NCI-H1048 (cell line): ENCODE measurements around the gene CRAMP1.
"Not testable (repeated sequence)": the region's sequence is repeated elsewhere in the genome, so short reads cannot be mapped to it uniquely, and the experiment has no call there.

Experiments
- DNase-seq: peaks from one replicate; lab custom pipeline; 2025; lab: John Stamatoyannopoulos, UW

The CRAMP1 gene

DNA sequence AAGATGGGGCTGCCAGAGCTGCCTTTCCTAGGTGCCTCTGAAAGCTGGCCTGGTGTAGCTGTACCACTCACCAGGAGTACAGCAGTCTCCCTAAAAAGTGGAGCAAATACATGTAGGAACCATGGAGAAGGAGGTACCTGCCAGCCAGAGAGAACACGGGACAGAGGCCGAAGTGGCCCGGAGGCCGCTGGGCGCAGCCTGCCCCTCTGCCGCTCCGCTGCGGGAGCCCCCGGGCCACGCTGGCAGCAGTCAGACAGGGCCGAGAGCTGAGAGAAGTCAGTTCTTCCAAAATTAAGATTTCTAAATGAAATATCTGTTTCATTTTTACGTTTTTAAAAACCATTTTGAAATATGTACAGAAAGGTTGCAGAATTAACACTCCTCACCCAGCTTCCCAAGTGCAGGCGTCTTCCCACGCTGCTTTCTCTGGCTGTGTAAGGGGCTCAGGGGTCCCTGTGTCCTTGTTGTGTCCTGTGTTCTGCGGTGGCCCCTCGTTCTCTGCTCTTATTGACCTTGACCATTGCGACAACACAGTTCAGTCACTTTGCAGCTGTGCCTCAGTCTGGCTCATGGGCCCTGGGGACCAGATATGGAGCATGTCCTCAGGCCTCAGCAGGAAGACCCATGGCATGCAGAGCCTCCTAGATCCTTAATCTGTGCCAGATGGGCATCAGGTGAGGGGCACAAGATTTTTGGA, 98.8 kb downstream of the CRAMP1 start:
- no peak for DNase-seq

DNA sequence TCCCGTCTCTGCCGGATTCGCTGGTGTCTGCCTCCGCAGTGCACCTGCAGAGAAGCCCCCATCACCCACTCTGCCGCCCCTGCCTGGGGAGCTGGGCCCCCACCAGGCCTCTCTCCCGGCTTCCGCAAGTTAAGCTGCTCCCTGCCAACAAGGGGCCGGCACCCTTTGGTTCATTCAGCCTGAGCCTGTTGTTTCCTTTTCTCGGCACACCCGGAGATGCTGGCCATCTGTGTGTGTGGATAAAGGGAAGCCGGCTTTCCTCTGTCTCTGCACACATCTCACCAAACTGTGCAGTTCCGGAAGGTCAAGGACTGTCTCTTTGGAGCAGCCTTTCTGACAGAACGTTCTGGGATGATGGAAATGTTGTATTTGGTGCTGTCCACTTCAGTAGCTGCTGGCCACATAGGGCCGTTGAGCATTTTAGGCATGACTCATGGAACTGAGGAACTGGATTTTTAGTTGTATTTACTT, 100.7 kb downstream of the CRAMP1 start:
- DNase-seq, result no peak

DNA sequence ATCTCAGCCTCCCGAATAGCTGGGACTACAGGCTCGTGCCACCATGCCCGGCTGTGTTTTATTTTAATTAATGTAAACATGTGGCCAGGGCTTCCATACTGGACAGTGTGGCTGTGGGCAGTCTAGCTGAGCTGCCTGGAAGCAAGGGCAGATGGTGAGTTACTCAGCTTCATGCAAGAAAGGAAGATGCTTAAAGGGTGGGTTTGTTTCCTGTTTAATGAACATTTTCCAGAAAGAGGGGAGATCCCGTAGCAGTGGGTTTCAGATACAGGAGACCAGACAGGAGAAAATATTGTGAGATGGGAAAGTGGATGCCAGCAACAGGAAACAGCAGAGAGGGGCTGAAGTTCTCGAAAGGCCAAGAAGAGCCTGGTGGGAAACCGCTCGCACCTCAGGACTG, 101.2 kb downstream of the CRAMP1 start:
- DNase-seq, result no peak

DNA sequence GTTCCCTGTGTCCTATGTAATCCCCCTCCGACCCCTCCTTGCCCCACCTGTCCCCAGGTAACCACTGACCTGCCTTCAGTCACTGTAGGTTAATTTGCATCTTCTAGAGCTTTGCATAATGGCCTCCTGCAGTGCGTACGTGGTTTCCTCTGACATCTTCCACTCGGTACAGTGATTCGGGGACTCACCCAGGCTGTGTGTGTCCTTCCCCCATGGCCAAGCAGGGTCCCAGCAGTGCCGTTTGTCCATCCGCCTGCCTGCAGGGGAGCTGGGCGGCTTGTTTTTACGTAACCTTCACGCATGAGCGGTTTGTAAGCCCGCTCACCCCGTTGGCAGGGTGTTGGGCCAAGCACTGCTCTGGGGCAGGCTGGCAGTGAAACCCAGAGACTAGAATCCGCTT, 101.8 kb downstream of the CRAMP1 start:
- DNase-seq, result no peak

DNA sequence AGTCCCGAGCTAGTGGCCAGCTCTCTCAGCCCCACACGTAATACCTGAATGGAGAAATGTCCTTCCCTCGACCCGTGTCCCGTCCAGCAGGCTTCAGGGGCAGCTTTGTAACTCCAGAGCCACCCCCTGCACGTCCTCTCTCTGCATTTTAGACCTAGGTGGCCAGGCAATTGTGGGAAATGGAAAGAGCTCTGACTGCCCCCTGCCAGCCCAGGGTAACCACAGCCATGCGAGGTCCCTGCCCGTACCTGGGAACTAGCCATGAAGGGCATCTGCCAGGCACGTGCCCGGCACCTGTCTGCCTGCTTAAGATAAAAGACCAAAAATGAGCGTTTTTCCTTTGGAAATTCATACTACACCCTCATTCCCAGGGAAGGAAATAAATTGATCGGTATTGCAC, 103.1 kb downstream of the CRAMP1 start:
- no peak for DNase-seq

DNA sequence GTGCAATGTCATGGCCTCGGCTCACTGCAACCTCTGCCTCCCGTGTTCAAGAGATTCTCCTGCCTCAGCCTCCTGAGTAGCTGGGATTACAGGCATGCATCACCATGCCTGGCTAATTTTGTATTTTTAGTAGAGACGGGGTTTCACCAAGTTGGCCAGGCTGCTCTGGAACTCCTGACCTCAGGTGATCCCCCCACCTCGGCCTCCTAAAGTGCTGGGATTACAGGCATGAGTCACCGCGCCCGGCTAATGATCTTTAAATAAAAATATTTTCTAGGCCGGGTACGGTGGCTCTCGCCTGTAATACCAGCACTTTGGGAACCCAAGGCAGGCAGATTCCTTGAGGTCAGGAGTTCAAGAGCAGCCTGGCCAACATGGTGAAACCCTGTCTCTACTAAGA, 106.1 kb downstream of the CRAMP1 start:
- not testable (repeated sequence) for DNase-seq

DNA sequence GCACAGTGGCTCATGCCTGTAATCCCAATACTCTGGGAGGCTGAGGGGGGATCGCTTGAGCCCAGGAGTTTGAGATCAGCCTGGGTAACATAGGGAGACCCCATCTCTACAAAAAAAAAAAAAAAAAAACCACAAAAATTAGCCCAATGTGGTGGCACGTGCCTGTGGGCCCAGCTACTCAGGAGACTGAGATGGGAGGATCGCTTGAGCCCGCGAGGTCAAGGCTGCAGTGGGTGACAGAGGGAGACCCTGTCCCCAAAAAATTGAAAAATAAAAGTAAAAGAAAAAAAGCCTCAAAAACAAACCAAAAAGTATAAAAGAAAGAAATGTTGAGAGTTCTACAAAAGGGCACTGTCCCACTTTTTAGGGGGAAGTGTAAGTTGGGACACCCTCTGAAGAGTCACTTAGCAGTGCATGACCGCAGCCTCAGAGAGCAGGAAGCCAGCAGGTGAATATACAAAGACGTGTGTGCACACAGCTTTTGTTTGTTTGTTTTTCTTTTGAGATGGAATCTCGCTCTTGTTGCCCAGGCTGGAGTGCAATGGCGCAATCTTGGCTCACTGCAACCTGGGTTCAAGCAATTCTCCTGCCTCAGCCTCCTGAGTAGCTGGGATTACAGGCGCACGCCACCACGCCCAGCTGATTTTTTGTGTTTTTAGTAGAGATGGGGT, 107.5 kb downstream of the CRAMP1 start:
- DNase-seq, result not testable (repeated sequence)

DNA sequence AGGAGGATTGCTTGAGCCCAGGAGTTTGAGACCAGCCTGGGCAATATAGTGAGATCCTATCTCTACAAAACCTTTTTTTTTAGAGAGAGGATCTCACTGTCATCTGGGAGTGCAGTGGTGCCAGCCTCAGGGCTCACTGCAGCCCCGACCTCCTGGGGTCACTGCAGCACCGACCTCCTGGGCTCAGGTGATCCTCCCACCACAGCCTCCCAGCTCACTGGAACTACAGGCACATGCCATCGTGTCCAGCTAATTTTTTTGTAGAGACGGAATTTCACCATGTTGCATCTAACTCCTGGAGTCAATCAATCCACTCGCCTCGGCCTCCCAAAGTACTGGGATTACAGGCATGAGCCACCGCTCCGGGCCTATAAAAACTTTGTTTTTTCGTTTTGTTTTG, 109.2 kb downstream of the CRAMP1 start:
- no peak for DNase-seq

DNA sequence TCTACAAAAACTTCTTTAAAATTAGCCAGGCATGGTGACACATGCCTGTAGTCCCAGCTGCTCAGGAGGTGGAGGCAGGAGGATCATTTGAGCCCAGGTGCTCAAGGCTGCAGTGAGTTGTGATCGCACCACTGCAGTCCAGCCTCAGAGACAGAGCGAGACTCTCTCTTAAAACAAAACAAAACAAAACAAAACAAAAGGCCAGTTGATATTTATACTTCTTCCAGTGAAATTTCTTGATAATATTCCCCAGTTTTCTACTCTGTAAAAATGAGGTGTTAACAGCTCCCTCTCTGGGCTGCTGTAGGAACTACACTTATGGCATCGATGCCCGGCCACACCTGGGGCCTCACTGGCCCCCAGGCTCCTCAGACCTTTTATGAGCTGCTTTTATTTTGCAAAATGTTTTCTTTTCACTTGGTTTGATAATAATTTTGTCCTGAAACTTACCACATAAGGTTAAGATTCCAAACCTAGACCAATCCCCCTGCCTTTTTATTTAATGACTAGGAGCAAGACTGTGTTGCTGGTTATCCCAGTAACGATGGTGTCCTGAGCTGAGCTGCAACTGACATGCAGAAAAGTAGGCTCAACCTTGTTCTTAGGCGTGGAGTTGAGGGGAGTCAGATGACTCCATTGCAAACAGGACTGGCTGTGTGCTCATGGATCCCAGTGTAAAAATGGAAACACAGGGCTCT, 111.4 kb downstream of the CRAMP1 start:
- DNase-seq, result no peak

DNA sequence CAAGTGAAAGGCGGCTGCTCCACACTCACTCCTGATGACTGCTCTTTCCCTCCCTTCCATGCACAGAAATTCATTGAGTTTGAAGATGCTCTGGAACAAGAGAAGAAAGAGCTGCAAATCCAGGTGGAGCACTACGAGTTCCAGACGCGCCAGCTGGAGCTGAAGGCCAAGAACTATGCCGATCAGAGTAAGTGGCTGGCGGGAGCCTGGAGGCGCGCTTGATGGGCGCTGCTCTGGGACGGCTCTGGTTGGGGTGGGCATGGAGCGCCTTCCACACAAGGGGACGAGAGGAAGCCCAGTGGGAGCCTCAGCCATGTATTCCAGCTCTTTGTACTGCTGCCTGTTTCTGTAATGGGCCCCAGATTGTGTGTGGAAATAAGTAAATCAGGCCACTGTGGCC, 112.3 kb downstream of the CRAMP1 start:
- DNase-seq, result no peak

DNA sequence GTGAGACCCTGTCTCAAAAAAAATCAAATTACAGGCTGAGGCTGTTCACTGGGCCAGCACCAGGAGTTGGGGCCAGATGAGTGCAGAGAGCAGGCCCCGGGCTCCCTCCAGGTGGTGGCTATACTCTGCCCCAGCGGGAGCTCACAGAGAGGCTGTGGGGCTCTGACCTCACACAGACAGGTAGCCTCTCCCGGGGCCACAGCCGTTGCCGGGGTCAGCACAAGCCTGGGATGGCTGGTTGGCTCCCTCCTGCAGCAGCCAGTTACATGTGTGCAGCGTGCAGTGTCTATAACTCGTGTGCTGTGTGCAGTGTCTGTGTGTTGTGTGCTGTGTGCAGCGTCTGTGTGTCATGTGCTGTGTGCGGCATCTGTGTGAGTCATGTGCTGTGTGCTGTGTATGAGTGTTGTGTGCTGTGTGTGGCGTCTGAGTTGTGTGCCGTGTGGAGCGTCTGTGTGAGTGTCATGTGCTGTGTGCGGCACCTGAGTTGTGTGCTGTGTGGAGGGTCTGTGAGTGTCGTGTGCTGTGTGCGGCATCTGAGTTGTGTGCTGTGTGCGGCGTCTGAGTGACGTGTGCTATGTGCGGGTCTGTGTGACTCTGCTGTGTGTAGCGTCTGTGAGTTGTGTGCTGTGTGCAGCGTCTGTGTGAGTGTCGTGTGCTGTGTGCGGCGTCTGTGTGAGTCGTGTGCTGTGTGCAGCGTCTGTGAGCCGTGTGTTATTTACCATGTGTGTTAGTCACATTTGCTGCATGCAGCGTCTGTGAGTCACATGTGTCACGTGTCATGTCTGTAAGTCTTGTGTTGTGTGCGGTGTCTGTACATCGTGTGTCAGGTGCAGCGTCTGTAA, 114.7 kb downstream of the CRAMP1 start:
- DNase-seq, result no peak
